ENCODE data around the gene CLDN25. TPM values are rescaled to one million over a fixed set of nuclear protein-coding genes. Genes with fewer than 3 reads are reported as not detected.

Gene CLDN25
- total and polyA plus RNA-seq, 10 donors, result not detected

- no peaks in the 10 kb centered on the region for H3K9me3 ChIP-seq
- H3K4me1 ChIP-seq, result no peaks in the 10 kb centered on the region
- 87 to 98% (median 97%) methylated on average over 2 of the region's 2 CpGs for WGBS, 5 donors
- H3K27ac ChIP-seq, result no peak overlapping the region
- DNase-seq, result no peak
- intact Hi-C loops (cut with DNase I; ENCODE audit: low total_unique reads), result no loop called here
- peak in 9 of 11 experiments; percentile 19 to 60 (median 37) for TF ChIP-seq CTCF (IDR thresholded peaks at IDR 0.05 in 8 of 11, conservative IDR thresholded peaks at IDR 0.05 in 3 of 11)
- TF ChIP-seq POLR2A (IDR thresholded peaks at IDR 0.05), result no peak
- H3K27me3 ChIP-seq (replicated peaks in 1 of 7), result no peaks in the 10 kb centered on the region
- no peak overlapping the region for H3K4me3 ChIP-seq
- peaks cover 0 to 100% (median 70%) of the 10 kb centered on the region in 6 donors for H3K36me3 ChIP-seq
These were observed 26.8 kb downstream of the CLDN25 start for GRCh38 chr11:113806406-113806805.

GRCh38 chr11:113808931-113809330, 29.3 kb downstream of the CLDN25 start:
- Histone ChIP-seq H3K4me1 (no peaks in the 10 kb centered on the region), H3K36me3 (peaks cover 0 to 100% (median 56%) of the 10 kb centered on the region in 6 donors), H3K27ac (no peak overlapping the region), H3K27me3 (replicated peaks in 1 of 7) (no peaks in the 10 kb centered on the region), H3K9me3 (no peaks in the 10 kb centered on the region), H3K4me3 (no peak overlapping the region)
- no peak for DNase-seq
- TF ChIP-seq CTCF (IDR thresholded peaks at IDR 0.05 in 8 of 11, conservative IDR thresholded peaks at IDR 0.05 in 3 of 11), result no peak
- TF ChIP-seq POLR2A (IDR thresholded peaks at IDR 0.05), result no peak
- TF ChIP-seq POLR2AphosphoS5 (IDR thresholded peaks at IDR 0.05), result no peak
- intact Hi-C loops (cut with DNase I; ENCODE audit: low total_unique reads), result no loop called here
- 34 to 48% (median 39%) methylated on average over 2 of the region's 2 CpGs for WGBS, 5 donors

GRCh38 chr11:113814181-113814580, 34.6 kb downstream of the CLDN25 start:
- Histone ChIP-seq H3K9me3 (no peaks in the 10 kb centered on the region), H3K27me3 (replicated peaks in 1 of 7) (no peaks in the 10 kb centered on the region), H3K4me1 (no peaks in the 10 kb centered on the region), H3K36me3 (peaks cover 0 to 98% (median 23%) of the 10 kb centered on the region in 6 donors), H3K27ac (no peak overlapping the region), H3K4me3 (no peak overlapping the region)
- intact Hi-C loops (cut with DNase I; ENCODE audit: low total_unique reads), result no loop called here
- TF ChIP-seq POLR2AphosphoS5 (IDR thresholded peaks at IDR 0.05) (no peak), CTCF (IDR thresholded peaks at IDR 0.05 in 8 of 11, conservative IDR thresholded peaks at IDR 0.05 in 3 of 11) (no peak), POLR2A (IDR thresholded peaks at IDR 0.05) (no peak)
- no peak for DNase-seq

- H3K27me3 ChIP-seq (replicated peaks in 1 of 7), result no peaks in the 10 kb centered on the region
- DNase-seq, result no peak
- peaks cover 0 to 97% (median 32%) of the 10 kb centered on the region in 6 donors for H3K36me3 ChIP-seq
- H3K4me1 ChIP-seq, result no peaks in the 10 kb centered on the region
- TF ChIP-seq CTCF (IDR thresholded peaks at IDR 0.05 in 8 of 11, conservative IDR thresholded peaks at IDR 0.05 in 3 of 11), result no peak
- TF ChIP-seq POLR2A (IDR thresholded peaks at IDR 0.05), result no peak
- no peak for TF ChIP-seq POLR2AphosphoS5 (IDR thresholded peaks at IDR 0.05)
- intact Hi-C loops (cut with DNase I; ENCODE audit: low total_unique reads), result no loop called here
- 96 to 100% (median 100%) methylated on average over 1 of the region's 1 CpG for WGBS, 5 donors
- H3K27ac ChIP-seq, result no peak overlapping the region
- H3K9me3 ChIP-seq, result no peaks in the 10 kb centered on the region
- no peak overlapping the region for H3K4me3 ChIP-seq
These were observed 37.6 kb downstream of the CLDN25 start for GRCh38 chr11:113817162-113817561.

Data from spleen (tissue), 11 donors.